GM23248 (cell line): Measurements from ENCODE around the gene SFMBT2.

Source experiments
- EZH2 ChIP-seq: fragments of 200-600 bp; sonication (generic); IDR thresholded peaks from 2 replicates; pipeline ENCODE4 v1.6.1; 2018; ENCODE audit warnings: antibody characterized with exemption, mild to moderate bottlenecking; ENCODE audit not compliant: insufficient read depth, poor library complexity, severe bottlenecking
- EZH2phosphoT487 ChIP-seq: fragments of 200-600 bp; sonication (generic); IDR thresholded peaks from 2 replicates; pipeline ENCODE4 v1.6.1; 2018; ENCODE audit warnings: antibody characterized with exemption, moderate library complexity, mild to moderate bottlenecking, low read depth; ENCODE audit not compliant: insufficient read depth

GRCh38 chr10:7445474-7446185, 34.8 kb upstream of the SFMBT2 start:
- no peak for TF ChIP-seq EZH2
- no peak for TF ChIP-seq EZH2phosphoT487
